BJ (cell line): Measurements from ENCODE around the gene P2RX4. TPM values are rescaled to one million over a fixed set of nuclear protein-coding genes. Genes with fewer than 3 reads are reported as not detected.
"Not testable (repeated sequence)": the region's sequence is repeated elsewhere in the genome, so short reads cannot be mapped to it uniquely, and the experiment has no call there.

ENCODE experiments used
- CTCF ChIA-PET: fragments of 350-600 bp; formaldehyde crosslinking; extraction: SDS; loops from one replicate; lab custom pipeline; 2021; ENCODE audit warnings: antibody characterized with exemption, inconsistent platforms; lab: Yijun Ruan, JAX
- POLR2A ChIA-PET: fragments of 300-600 bp; sonication (Branson Sonifier 250); formaldehyde crosslinking; extraction: SDS; loops from one replicate; lab custom pipeline; 2021; ENCODE audit warnings: antibody characterized with exemption; lab: Charles Lee
- DNase-seq: peaks from one replicate; pipeline ENCODE4 v3.0.0-alpha.2; 2011; ENCODE audit warnings: low read depth
- H3K27me3 ChIP-seq: 2 replicates; pipeline ENCODE4 v1.6.0; 2011; ENCODE audit warnings: low read length; ENCODE audit not compliant: control insufficient read depth, insufficient read depth
- H3K36me3 ChIP-seq: 2 replicates; pipeline ENCODE4 v1.5.1; 2011; ENCODE audit warnings: low read length; ENCODE audit not compliant: control insufficient read depth, insufficient read depth
- H3K4me3 ChIP-seq: 2 replicates; pipeline ENCODE4 v1.5.1; 2011; ENCODE audit warnings: low read depth, mild to moderate bottlenecking, control low read depth, low read length
- polyA plus RNA-seq: library from polyadenylated mRNA; depleted of rRNA; stranded (reverse); fragments of >200 nt; gene quantifications from 2 replicates; pipeline ENCODE4 v1.2.3, GENCODE V29; 2011
- TF ChIP-seq, protein P1 (sequence below): IDR thresholded peaks from 2 replicates; pipeline ENCODE4 v1.5.1; 2011; ENCODE audit warnings: low read depth, mild to moderate bottlenecking, control low read depth, inconsistent platforms, low read length, moderate library complexity; ENCODE audit not compliant: insufficient read depth

P2RX4 gene
- polyA plus RNA-seq, 1 experiment, result 25.8 TPM

DNA sequence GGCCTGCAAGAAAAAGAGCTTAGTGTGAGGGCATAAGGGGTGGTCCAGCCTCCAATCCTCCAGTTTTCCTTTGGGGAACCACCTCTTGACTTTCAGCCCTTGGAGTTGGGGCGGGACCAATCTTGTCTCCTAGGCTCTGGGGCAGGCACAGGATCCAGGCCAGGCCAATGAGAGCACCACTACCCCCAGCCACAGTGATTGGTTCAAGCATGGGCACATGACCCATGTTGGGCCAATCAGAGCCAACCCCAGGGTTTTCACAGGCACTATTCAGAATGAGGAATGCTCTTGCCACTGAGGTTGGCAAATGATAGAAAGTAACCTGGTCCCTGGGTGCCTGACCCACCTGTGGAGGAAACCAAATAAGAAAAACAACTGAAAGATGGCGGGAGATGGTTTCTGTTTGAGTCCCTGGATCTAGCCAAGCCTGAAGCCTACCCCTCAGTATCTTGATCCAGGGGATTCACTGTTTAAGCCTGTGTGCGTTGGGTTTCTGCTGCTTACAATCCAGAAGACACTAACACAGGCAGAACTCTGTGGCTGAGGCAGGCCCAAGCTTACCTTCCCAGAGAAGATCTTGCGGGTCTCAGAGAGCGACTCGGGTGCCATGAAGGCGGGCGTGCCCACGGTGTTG, 42.9 kb downstream of the P2RX4 start:
- no peak for DNase-seq
- no peaks in the 10 kb centered on the region for H3K27me3 ChIP-seq
- TF ChIP-seq, protein P1, sequence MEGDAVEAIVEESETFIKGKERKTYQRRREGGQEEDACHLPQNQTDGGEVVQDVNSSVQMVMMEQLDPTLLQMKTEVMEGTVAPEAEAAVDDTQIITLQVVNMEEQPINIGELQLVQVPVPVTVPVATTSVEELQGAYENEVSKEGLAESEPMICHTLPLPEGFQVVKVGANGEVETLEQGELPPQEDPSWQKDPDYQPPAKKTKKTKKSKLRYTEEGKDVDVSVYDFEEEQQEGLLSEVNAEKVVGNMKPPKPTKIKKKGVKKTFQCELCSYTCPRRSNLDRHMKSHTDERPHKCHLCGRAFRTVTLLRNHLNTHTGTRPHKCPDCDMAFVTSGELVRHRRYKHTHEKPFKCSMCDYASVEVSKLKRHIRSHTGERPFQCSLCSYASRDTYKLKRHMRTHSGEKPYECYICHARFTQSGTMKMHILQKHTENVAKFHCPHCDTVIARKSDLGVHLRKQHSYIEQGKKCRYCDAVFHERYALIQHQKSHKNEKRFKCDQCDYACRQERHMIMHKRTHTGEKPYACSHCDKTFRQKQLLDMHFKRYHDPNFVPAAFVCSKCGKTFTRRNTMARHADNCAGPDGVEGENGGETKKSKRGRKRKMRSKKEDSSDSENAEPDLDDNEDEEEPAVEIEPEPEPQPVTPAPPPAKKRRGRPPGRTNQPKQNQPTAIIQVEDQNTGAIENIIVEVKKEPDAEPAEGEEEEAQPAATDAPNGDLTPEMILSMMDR, result no peak
- peaks cover 39% of the 10 kb centered on the region for H3K36me3 ChIP-seq
- ChIA-PET CTCF (no interaction called here), POLR2A (no interaction called here)
- H3K4me3 ChIP-seq, result no peak overlapping the region

DNA sequence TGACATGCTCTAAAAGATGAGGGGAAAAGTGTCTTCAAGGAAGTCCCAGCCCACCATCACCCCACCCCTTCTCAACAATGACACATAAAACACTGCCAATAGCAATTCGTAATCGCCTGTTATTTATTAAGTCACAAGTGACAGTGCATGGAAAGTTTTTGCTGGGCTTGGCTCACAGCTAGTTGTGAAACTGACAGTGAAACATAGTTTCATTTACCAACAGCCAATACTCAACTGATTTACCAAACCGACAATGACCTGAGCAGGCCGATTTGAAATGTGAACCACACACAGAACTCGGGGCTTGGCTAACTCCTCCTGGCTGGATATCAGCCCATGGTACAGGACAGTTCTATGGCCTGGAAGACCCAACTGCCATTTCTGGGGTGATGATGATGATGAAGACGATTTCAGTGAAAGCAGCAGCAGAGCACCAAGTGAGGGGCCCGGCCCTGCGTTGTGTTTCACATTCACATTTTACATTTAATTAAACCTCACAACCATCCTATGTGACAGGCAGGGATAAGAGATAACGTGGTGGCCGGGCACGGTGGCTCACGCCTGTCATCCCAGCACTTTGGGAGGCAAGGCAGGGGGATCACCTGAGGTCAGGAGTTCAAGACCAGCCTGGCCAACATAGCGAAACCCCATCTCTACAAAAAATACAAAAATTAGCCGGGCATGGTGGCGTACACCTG, 43.9 kb downstream of the P2RX4 start:
- Histone ChIP-seq H3K27me3 (no peaks in the 10 kb centered on the region), H3K36me3 (peaks cover 33% of the 10 kb centered on the region), H3K4me3 (no peak overlapping the region)
- CTCF ChIA-PET, result no interaction called here
- DNase-seq, result no peak
- TF ChIP-seq, protein P1, result no peak
- POLR2A ChIA-PET, result no interaction called here

DNA sequence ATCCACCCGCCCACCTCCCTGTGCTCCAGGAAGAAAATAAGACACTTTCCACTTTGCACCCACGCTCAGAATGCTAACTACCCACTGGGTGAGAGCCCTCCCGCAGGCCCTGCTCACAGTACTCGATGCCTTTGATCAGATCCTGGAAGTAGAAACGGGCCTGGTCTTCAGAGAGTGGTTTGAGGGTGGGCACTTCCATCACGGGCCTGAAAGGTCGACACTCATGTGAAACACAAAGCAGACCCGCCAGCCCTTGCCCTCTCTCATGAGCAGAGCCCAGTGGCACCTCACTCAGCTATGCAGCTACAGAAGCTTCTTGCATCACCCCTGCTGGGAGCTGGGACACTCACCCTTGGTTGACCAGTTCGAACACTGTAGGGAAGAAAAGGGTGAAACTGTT, 45.5 kb downstream of the P2RX4 start:
- H3K4me3 ChIP-seq, result no peak overlapping the region
- DNase-seq, result no peak
- ChIA-PET POLR2A (no interaction called here), CTCF (interaction anchor here (1.3 kb wide), 1 partner anchor 26 kb away, joined by 3 read pairs; no protein-coding TSS in a partner anchor)
- TF ChIP-seq, protein P1, result no peak
- H3K27me3 ChIP-seq, result no peaks in the 10 kb centered on the region
- H3K36me3 ChIP-seq, result peaks cover 32% of the 10 kb centered on the region

DNA sequence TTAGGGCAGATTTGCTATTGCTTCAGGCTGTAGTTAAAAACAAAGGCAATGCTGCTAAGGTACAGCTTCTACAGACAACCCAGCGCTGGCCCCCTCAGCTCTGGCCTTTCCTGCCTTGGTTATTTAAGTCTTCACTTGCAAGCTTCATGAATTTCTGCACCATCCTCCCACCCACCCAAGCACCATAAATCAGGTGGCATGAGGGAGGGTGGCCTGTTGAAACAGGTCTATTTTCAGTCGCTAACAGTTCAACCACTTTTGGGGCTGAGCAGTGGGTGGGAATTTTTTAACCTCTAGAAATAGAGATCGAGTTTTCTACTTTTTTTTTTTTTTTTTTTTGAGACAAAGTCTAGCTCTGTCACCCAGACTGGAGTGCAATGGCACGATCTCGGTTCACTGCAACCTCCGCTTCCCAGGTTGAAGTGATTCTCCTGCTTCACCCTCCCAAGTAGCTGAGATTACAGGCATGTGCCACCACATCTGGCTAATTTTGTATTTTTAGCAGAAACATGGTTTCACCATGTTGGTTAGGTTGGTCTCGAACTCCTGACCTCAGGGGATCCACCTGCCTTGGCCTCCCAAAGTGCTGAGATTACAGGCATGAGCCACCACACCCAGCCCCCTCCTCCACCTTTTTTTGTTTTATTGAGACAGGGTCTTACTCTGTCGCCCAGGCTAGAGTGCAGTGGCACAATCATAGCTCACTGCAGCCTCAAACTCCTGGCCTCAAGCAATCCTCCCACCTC, 47.9 kb downstream of the P2RX4 start:
- DNase-seq, H3K4me3 ChIP-seq, POLR2A ChIA-PET, H3K27me3 ChIP-seq: not testable (repeated sequence)
- CTCF ChIA-PET, result interaction anchor here (0.6 kb wide), 1 partner anchor 10 kb away, joined by 3 read pairs; no protein-coding TSS in a partner anchor
- H3K36me3 ChIP-seq, result peaks cover 30% of the 10 kb centered on the region

DNA sequence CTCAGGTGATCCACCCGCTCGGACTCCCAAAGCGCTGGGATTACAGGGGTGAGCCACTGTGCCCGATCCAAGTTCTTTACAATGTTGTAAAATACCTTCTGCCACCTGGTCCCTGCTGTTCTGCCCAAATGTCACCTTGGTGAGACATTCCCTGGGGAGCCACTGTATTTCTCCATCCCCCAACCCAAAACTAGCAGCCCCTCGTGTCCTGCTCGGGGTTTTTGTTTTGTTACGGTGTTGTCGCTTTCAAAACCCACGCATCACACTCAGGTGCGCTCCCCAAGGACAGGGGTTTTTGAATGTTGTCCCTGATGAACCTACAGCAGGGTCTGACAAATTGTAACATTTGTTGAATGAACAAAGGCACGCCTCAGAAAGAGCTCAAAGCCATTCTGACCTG, 49.1 kb downstream of the P2RX4 start:
- Histone ChIP-seq H3K4me3 (no peak overlapping the region), H3K27me3 (no peaks in the 10 kb centered on the region), H3K36me3 (peaks cover 33% of the 10 kb centered on the region)
- CTCF ChIA-PET, result no interaction called here
- POLR2A ChIA-PET, result no interaction called here
- no peak for DNase-seq
- TF ChIP-seq, protein P1, result no peak
